ENCODE data around the gene P4HA1. TPM values are rescaled to one million over a fixed set of nuclear protein-coding genes. Genes with fewer than 3 reads are reported as not detected.

The P4HA1 gene
- total and polyA plus RNA-seq, 10 donors = 5.3 to 74.1 (median 28.0) TPM

GRCh38 chr10:73086816-73087215 is 9.8 kb downstream of the P4HA1 start:
- WGBS, 5 donors = 67 to 80% (median 72%) methylated on average over 4 of the region's 4 CpGs

GRCh38 chr10:73084209-73084608 is 12.5 kb downstream of the P4HA1 start:
- DNase-seq = no peak
- WGBS, 5 donors = 80 to 86% (median 84%) methylated on average over 5 of the region's 5 CpGs
- Histone ChIP-seq H3K4me3 (no peak overlapping the region), H3K36me3 (peaks cover 0 to 5% (median 0%) of the 10 kb centered on the region in 6 donors), H3K4me1 (peaks cover 0 to 25% (median 0%) of the 10 kb centered on the region in 6 donors), H3K27me3 (replicated peaks in 1 of 7) (no peaks in the 10 kb centered on the region), H3K27ac (no peak overlapping the region), H3K9me3 (no peaks in the 10 kb centered on the region)
- TF ChIP-seq POLR2AphosphoS5 (IDR thresholded peaks at IDR 0.05) = no peak
- TF ChIP-seq POLR2A (IDR thresholded peaks at IDR 0.05) = no peak
- TF ChIP-seq CTCF (IDR thresholded peaks at IDR 0.05 in 8 of 11, conservative IDR thresholded peaks at IDR 0.05 in 3 of 11) = no peak
- intact Hi-C loops (cut with DNase I; ENCODE audit: low total_unique reads) = no loop called here

More at GRCh38 chr10:73086816-73087215, 9.8 kb downstream of the P4HA1 start:
- H3K27ac ChIP-seq = no peak overlapping the region
- TF ChIP-seq POLR2A (IDR thresholded peaks at IDR 0.05) (no peak), CTCF (IDR thresholded peaks at IDR 0.05 in 8 of 11, conservative IDR thresholded peaks at IDR 0.05 in 3 of 11) (no peak), POLR2AphosphoS5 (IDR thresholded peaks at IDR 0.05) (no peak)
- DNase-seq = no peak
- no peaks in the 10 kb centered on the region for H3K27me3 ChIP-seq (replicated peaks in 1 of 7)
- H3K9me3 ChIP-seq = no peaks in the 10 kb centered on the region
- H3K4me1 ChIP-seq = peaks cover 0 to 34% (median 4%) of the 10 kb centered on the region in 6 donors
- intact Hi-C loops (cut with DNase I; ENCODE audit: low total_unique reads) = no loop called here
- no peak overlapping the region for H3K4me3 ChIP-seq
- H3K36me3 ChIP-seq = peaks cover 0 to 7% (median 0%) of the 10 kb centered on the region in 6 donors

- Histone ChIP-seq H3K36me3 (peaks cover 0 to 7% (median 0%) of the 10 kb centered on the region in 6 donors), H3K4me3 (no peak overlapping the region), H3K4me1 (peaks cover 0 to 21% (median 0%) of the 10 kb centered on the region in 6 donors), H3K9me3 (no peaks in the 10 kb centered on the region), H3K27me3 (replicated peaks in 1 of 7) (no peaks in the 10 kb centered on the region), H3K27ac (no peak overlapping the region)
- WGBS, 5 donors = 52 to 68% (median 61%) methylated on average over 2 of the region's 2 CpGs
- intact Hi-C loops (cut with DNase I; ENCODE audit: low total_unique reads) = no loop called here
- TF ChIP-seq CTCF (IDR thresholded peaks at IDR 0.05 in 8 of 11, conservative IDR thresholded peaks at IDR 0.05 in 3 of 11) = no peak
- TF ChIP-seq POLR2A (IDR thresholded peaks at IDR 0.05) = no peak
- no peak for TF ChIP-seq POLR2AphosphoS5 (IDR thresholded peaks at IDR 0.05)
- DNase-seq = no peak
Observed at GRCh38 chr10:73083221-73083620, 13.4 kb downstream of the P4HA1 start.

GRCh38 chr10:73079779-73080541 is 16.7 kb downstream of the P4HA1 start:
- Histone ChIP-seq H3K4me1 (peaks cover 6 to 27% (median 11%) of the 10 kb centered on the region in 6 donors), H3K27me3 (replicated peaks in 1 of 7) (no peaks in the 10 kb centered on the region), H3K36me3 (peaks cover 0 to 7% (median 0%) of the 10 kb centered on the region in 6 donors), H3K9me3 (no peaks in the 10 kb centered on the region), H3K4me3 (no peak overlapping the region), H3K27ac (no peak overlapping the region)
- 83 to 97% (median 92%) methylated on average over 3 of the region's 3 CpGs for WGBS, 5 donors
- intact Hi-C loops (cut with DNase I; ENCODE audit: low total_unique reads) = no loop called here
- no peak for DNase-seq
- no peak for TF ChIP-seq CTCF (IDR thresholded peaks at IDR 0.05 in 8 of 11, conservative IDR thresholded peaks at IDR 0.05 in 3 of 11)

Measured in spleen (tissue), 11 donors.